Mucosa of stomach (tissue), 1 donor: ENCODE measurements around the gene NLGN1.
"Not testable (repeated sequence)": the region's sequence is repeated elsewhere in the genome, so short reads cannot be mapped to it uniquely, and the experiment has no call there.

ENCODE experiments used
- H3K27me3 ChIP-seq: one replicate; pipeline ENCODE4 v1.7.0; 2013; ENCODE audit warnings: mild to moderate bottlenecking, low read length; ENCODE audit not compliant: control insufficient read depth, insufficient read depth
- H3K36me3 ChIP-seq: one replicate; pipeline ENCODE4 v1.7.0; 2013; ENCODE audit warnings: low read length; ENCODE audit not compliant: control insufficient read depth, insufficient read depth
- H3K4me1 ChIP-seq: one replicate; pipeline ENCODE4 v1.7.0; 2013; ENCODE audit warnings: mild to moderate bottlenecking, low read length; ENCODE audit not compliant: control insufficient read depth, insufficient read depth
- H3K4me3 ChIP-seq: one replicate; pipeline ENCODE4 v1.7.0; 2013; ENCODE audit warnings: low read length
- H3K9ac ChIP-seq: one replicate; pipeline ENCODE4 v1.7.0; 2013; ENCODE audit warnings: mild to moderate bottlenecking, low read length, moderate library complexity
- H3K9me3 ChIP-seq: one replicate; pipeline ENCODE4 v1.7.0; 2013; ENCODE audit warnings: mild to moderate bottlenecking, low read length, moderate library complexity; ENCODE audit not compliant: control insufficient read depth
- donor health status: Pancreatic carcinoma.

Gene NLGN1

GRCh38 chr3:173584093-173584837 is 186.7 kb downstream of the NLGN1 start:
- Histone ChIP-seq H3K9ac (no peak overlapping the region), H3K4me3 (no peak overlapping the region), H3K27me3 (peaks cover 8% of the 10 kb centered on the region), H3K9me3 (no peaks in the 10 kb centered on the region), H3K4me1 (no peaks in the 10 kb centered on the region), H3K36me3 (no peaks in the 10 kb centered on the region)

- Histone ChIP-seq H3K4me1 (no peaks in the 10 kb centered on the region), H3K36me3 (no peaks in the 10 kb centered on the region), H3K27me3 (peaks cover 8% of the 10 kb centered on the region), H3K4me3 (no peak overlapping the region), H3K9me3 (no peaks in the 10 kb centered on the region), H3K9ac (peak overlapping the region; percentile 17)
Observed at GRCh38 chr3:173584838-173585831, 187.6 kb downstream of the NLGN1 start.

- no peaks in the 10 kb centered on the region for H3K9me3 ChIP-seq
- no peak overlapping the region for H3K9ac ChIP-seq
- H3K4me3 ChIP-seq = no peak overlapping the region
- H3K4me1 ChIP-seq = no peaks in the 10 kb centered on the region
- no peaks in the 10 kb centered on the region for H3K36me3 ChIP-seq
- peaks cover 8% of the 10 kb centered on the region for H3K27me3 ChIP-seq
Observed at GRCh38 chr3:173586166-173586565, 188.6 kb downstream of the NLGN1 start.

GRCh38 chr3:173587055-173587454 is 189.5 kb downstream of the NLGN1 start:
- Histone ChIP-seq H3K9me3 (no peaks in the 10 kb centered on the region), H3K4me3 (no peak overlapping the region), H3K27me3 (peaks cover 8% of the 10 kb centered on the region)

GRCh38 chr3:173588556-173588955 is 191.0 kb downstream of the NLGN1 start:
- peaks cover 8% of the 10 kb centered on the region for H3K27me3 ChIP-seq
- no peaks in the 10 kb centered on the region for H3K9me3 ChIP-seq
- H3K4me3 ChIP-seq = no peak overlapping the region
- H3K9ac ChIP-seq = no peak overlapping the region
- H3K4me1 ChIP-seq = no peaks in the 10 kb centered on the region
- H3K36me3 ChIP-seq = no peaks in the 10 kb centered on the region

More at GRCh38 chr3:173587055-173587454, 189.5 kb downstream of the NLGN1 start:
- H3K36me3 ChIP-seq = no peaks in the 10 kb centered on the region
- no peak overlapping the region for H3K9ac ChIP-seq
- H3K4me1 ChIP-seq = no peaks in the 10 kb centered on the region

GRCh38 chr3:173589116-173589515 is 191.6 kb downstream of the NLGN1 start:
- Histone ChIP-seq H3K9ac (no peak overlapping the region), H3K36me3 (no peaks in the 10 kb centered on the region), H3K9me3 (no peaks in the 10 kb centered on the region), H3K4me3 (no peak overlapping the region), H3K27me3 (peaks cover 8% of the 10 kb centered on the region), H3K4me1 (no peaks in the 10 kb centered on the region)

- no peak overlapping the region for H3K4me3 ChIP-seq
- no peaks in the 10 kb centered on the region for H3K4me1 ChIP-seq
- H3K36me3 ChIP-seq = no peaks in the 10 kb centered on the region
- H3K9me3 ChIP-seq = no peaks in the 10 kb centered on the region
- no peak overlapping the region for H3K9ac ChIP-seq
- H3K27me3 ChIP-seq = no peaks in the 10 kb centered on the region
Observed at GRCh38 chr3:173591401-173591800, 193.9 kb downstream of the NLGN1 start.

- H3K9me3 ChIP-seq, H3K4me3 ChIP-seq, H3K27me3 ChIP-seq, H3K36me3 ChIP-seq, H3K4me1 ChIP-seq, H3K9ac ChIP-seq: not testable (repeated sequence)
Observed at GRCh38 chr3:173594881-173595280, 197.3 kb downstream of the NLGN1 start.

- Histone ChIP-seq H3K27me3 (no peaks in the 10 kb centered on the region), H3K36me3 (no peaks in the 10 kb centered on the region), H3K9ac (no peak overlapping the region), H3K4me1 (no peaks in the 10 kb centered on the region), H3K9me3 (no peaks in the 10 kb centered on the region), H3K4me3 (no peak overlapping the region)
Observed at GRCh38 chr3:173599673-173600072, 202.1 kb downstream of the NLGN1 start.

GRCh38 chr3:173614522-173614921 is 217.0 kb downstream of the NLGN1 start:
- Histone ChIP-seq H3K36me3 (no peaks in the 10 kb centered on the region), H3K4me1 (no peaks in the 10 kb centered on the region), H3K27me3 (no peaks in the 10 kb centered on the region), H3K9ac (no peak overlapping the region), H3K4me3 (no peak overlapping the region), H3K9me3 (no peaks in the 10 kb centered on the region)

GRCh38 chr3:173615661-173616060 is 218.1 kb downstream of the NLGN1 start:
- H3K36me3 ChIP-seq = no peaks in the 10 kb centered on the region
- no peaks in the 10 kb centered on the region for H3K9me3 ChIP-seq
- no peak overlapping the region for H3K9ac ChIP-seq
- no peaks in the 10 kb centered on the region for H3K4me1 ChIP-seq
- H3K27me3 ChIP-seq = no peaks in the 10 kb centered on the region
- no peak overlapping the region for H3K4me3 ChIP-seq

GRCh38 chr3:173617490-173617889 is 219.9 kb downstream of the NLGN1 start:
- Histone ChIP-seq H3K9ac (no peak overlapping the region), H3K4me3 (no peak overlapping the region), H3K36me3 (no peaks in the 10 kb centered on the region), H3K4me1 (no peaks in the 10 kb centered on the region), H3K27me3 (no peaks in the 10 kb centered on the region), H3K9me3 (no peaks in the 10 kb centered on the region)
